ENCODE results near the gene DAPK2.

DAPK2 gene

GRCh38 chr15:64034519-64034918 lies 11.8 kb downstream of the DAPK2 start:
- no peak for DNase-seq (ENCODE audit: low read depth in 1 of 2, low spot score in 1 of 2)
- Histone ChIP-seq H3K4me3 (replicated peaks; ENCODE audit: insufficient read depth, low read length) (no peak overlapping the region), H3K27me3 (ENCODE audit: insufficient read depth, poor library complexity, severe bottlenecking) (no peaks in the 10 kb centered on the region), H3K27ac (replicated peaks) (no peak overlapping the region)
- TF ChIP-seq SPI1 (IDR thresholded peaks at IDR 0.05; ENCODE audit: borderline replicate concordance, low read depth) (no peak), CTCF (IDR thresholded peaks at IDR 0.05; ENCODE audit: insufficient read depth, low read length) (no peak), REST (IDR thresholded peaks at IDR 0.05; ENCODE audit: insufficient replicate concordance, low read depth) (no peak), GABPA (IDR thresholded peaks at IDR 0.05; ENCODE audit: low read depth) (no peak), POLR2AphosphoS5 (IDR thresholded peaks at IDR 0.05; ENCODE audit: low read depth) (no peak)

GRCh38 chr15:64032329-64032728 lies 14.0 kb downstream of the DAPK2 start:
- no peak overlapping the region for H3K4me3 ChIP-seq (replicated peaks; ENCODE audit: insufficient read depth, low read length)
- TF ChIP-seq CTCF (IDR thresholded peaks at IDR 0.05; ENCODE audit: insufficient read depth, low read length) (no peak), REST (IDR thresholded peaks at IDR 0.05; ENCODE audit: insufficient replicate concordance, low read depth) (no peak), GABPA (IDR thresholded peaks at IDR 0.05; ENCODE audit: low read depth) (no peak), SPI1 (IDR thresholded peaks at IDR 0.05; ENCODE audit: borderline replicate concordance, low read depth) (no peak)
- H3K27me3 ChIP-seq (ENCODE audit: insufficient read depth, poor library complexity, severe bottlenecking) = no peaks in the 10 kb centered on the region
- DNase-seq (ENCODE audit: low read depth in 1 of 2, low spot score in 1 of 2) = no peak
- H3K27ac ChIP-seq (replicated peaks) = no peak overlapping the region

- DNase-seq (ENCODE audit: low read depth in 1 of 2, low spot score in 1 of 2) = no peak
- TF ChIP-seq SPI1 (IDR thresholded peaks at IDR 0.05; ENCODE audit: borderline replicate concordance, low read depth) = no peak
- no peak for TF ChIP-seq REST (IDR thresholded peaks at IDR 0.05; ENCODE audit: insufficient replicate concordance, low read depth)
- TF ChIP-seq CTCF (IDR thresholded peaks at IDR 0.05; ENCODE audit: insufficient read depth, low read length) = no peak
- TF ChIP-seq GABPA (IDR thresholded peaks at IDR 0.05; ENCODE audit: low read depth) = no peak
- no peak for TF ChIP-seq POLR2AphosphoS5 (IDR thresholded peaks at IDR 0.05; ENCODE audit: low read depth)
- Histone ChIP-seq H3K4me3 (replicated peaks; ENCODE audit: insufficient read depth, low read length) (no peak overlapping the region), H3K27ac (replicated peaks) (no peak overlapping the region), H3K27me3 (ENCODE audit: insufficient read depth, poor library complexity, severe bottlenecking) (no peaks in the 10 kb centered on the region)
Measured at GRCh38 chr15:64030123-64030522, 16.2 kb downstream of the DAPK2 start.

Data from HL-60 (cell line).